GM04504 (cell line): ENCODE results near the gene BMP8B.
A peak's percentile ranks its signal among the peaks of the same experiment; 100 is the strongest.

Source experiments
- DNase-seq: peaks from one replicate; pipeline ENCODE4 v3.0.0-alpha.2; 2012; ENCODE audit warnings: low read depth

Gene BMP8B

GRCh38 chr1:39758556-39759435 lies 29.9 kb downstream of the BMP8B start:
- no peak for DNase-seq

GRCh38 chr1:39757501-39757900 lies 31.2 kb downstream of the BMP8B start:
- no peak for DNase-seq

GRCh38 chr1:39755965-39756659 lies 32.6 kb downstream of the BMP8B start:
- no peak for DNase-seq

- DNase-seq, result no peak
Measured at GRCh38 chr1:39754906-39755504, 33.7 kb downstream of the BMP8B start.

GRCh38 chr1:39754026-39754570 lies 34.6 kb downstream of the BMP8B start:
- DNase-seq, result no peak

- DNase-seq, result no peak
Measured at GRCh38 chr1:39753132-39754025, 35.3 kb downstream of the BMP8B start.

GRCh38 chr1:39752703-39753102 lies 36.0 kb downstream of the BMP8B start:
- no peak for DNase-seq

- DNase-seq, result no peak
Measured at GRCh38 chr1:39751595-39751994, 37.1 kb downstream of the BMP8B start.

- no peak for DNase-seq
Measured at GRCh38 chr1:39745016-39745670, 43.5 kb downstream of the BMP8B start.

GRCh38 chr1:39738622-39739366 lies 49.9 kb downstream of the BMP8B start, which contains the start of gene PPIE:
TSS of gene PPIE (plus strand) at chr1:39738882. CDS start at chr1:39738901, 19 bp downstream.
- DNase-seq, result peak; percentile 51

- no peak for DNase-seq
Measured at GRCh38 chr1:39737546-39738169, 51.0 kb downstream of the BMP8B start.

GRCh38 chr1:39735731-39736130 lies 52.9 kb downstream of the BMP8B start:
- DNase-seq, result no peak

- DNase-seq, result no peak
Measured at GRCh38 chr1:39733161-39733560, 55.5 kb downstream of the BMP8B start.

GRCh38 chr1:39732730-39733129 lies 55.9 kb downstream of the BMP8B start:
- DNase-seq, result no peak

GRCh38 chr1:39729842-39730241 lies 58.8 kb downstream of the BMP8B start:
- DNase-seq, result no peak

GRCh38 chr1:39729030-39729429 lies 59.6 kb downstream of the BMP8B start:
- DNase-seq, result no peak

- DNase-seq, result no peak
Measured at GRCh38 chr1:39727932-39728317, 60.7 kb downstream of the BMP8B start.

GRCh38 chr1:39727221-39727931 lies 61.3 kb downstream of the BMP8B start:
- no peak for DNase-seq

GRCh38 chr1:39726600-39726999 lies 62.1 kb downstream of the BMP8B start:
- no peak for DNase-seq
